Subcutaneous abdominal adipose tissue (tissue), 5 donors: Measurements from ENCODE around the gene IFI16.
A peak's percentile ranks its signal among the peaks of the same experiment; 100 is the strongest.

ENCODE experiments used
- H3K27ac ChIP-seq: one replicate; pipeline ENCODE4 v1.7.0; 2013; ENCODE audit warnings: low read depth, mild to moderate bottlenecking, inconsistent platforms, low read length, moderate library complexity
- H3K27me3 ChIP-seq, 5 donors: one replicate each; pipeline ENCODE4 v1.7.0; 2013; ENCODE audit warnings: low read length in 5 of 5, inconsistent platforms in 1 of 5; ENCODE audit not compliant: control insufficient read depth in 5 of 5, insufficient read depth in 4 of 5
- H3K36me3 ChIP-seq, 5 donors: one replicate each; pipeline ENCODE4 v1.7.0; 2013; ENCODE audit warnings: low read length in 5 of 5; ENCODE audit not compliant: control insufficient read depth in 5 of 5, insufficient read depth in 5 of 5
- H3K4me1 ChIP-seq, 5 donors: one replicate each; pipeline ENCODE4 v1.7.0; 2013; ENCODE audit warnings: low read length in 5 of 5, mild to moderate bottlenecking in 3 of 5, moderate library complexity in 1 of 5; ENCODE audit not compliant: control insufficient read depth in 5 of 5, insufficient read depth in 5 of 5
- H3K4me3 ChIP-seq, 5 donors: one replicate each; pipeline ENCODE4 v1.7.0; 2013; ENCODE audit warnings: low read length in 5 of 5, low read depth in 1 of 5
- H3K9ac ChIP-seq, 5 donors: one replicate each; pipeline ENCODE4 v1.7.0; 2013; ENCODE audit warnings: low read length in 5 of 5, mild to moderate bottlenecking in 4 of 5, moderate library complexity in 3 of 5
- H3K9me3 ChIP-seq, 5 donors: one replicate each; pipeline ENCODE4 v1.7.0; 2013; ENCODE audit warnings: low read length in 5 of 5; ENCODE audit not compliant: control insufficient read depth in 5 of 5
- donor health status: healthy.
- donor health status: healthy.
- donor health status: healthy.
- donor health status: healthy.
- donor health status: healthy.

IFI16 gene

DNA sequence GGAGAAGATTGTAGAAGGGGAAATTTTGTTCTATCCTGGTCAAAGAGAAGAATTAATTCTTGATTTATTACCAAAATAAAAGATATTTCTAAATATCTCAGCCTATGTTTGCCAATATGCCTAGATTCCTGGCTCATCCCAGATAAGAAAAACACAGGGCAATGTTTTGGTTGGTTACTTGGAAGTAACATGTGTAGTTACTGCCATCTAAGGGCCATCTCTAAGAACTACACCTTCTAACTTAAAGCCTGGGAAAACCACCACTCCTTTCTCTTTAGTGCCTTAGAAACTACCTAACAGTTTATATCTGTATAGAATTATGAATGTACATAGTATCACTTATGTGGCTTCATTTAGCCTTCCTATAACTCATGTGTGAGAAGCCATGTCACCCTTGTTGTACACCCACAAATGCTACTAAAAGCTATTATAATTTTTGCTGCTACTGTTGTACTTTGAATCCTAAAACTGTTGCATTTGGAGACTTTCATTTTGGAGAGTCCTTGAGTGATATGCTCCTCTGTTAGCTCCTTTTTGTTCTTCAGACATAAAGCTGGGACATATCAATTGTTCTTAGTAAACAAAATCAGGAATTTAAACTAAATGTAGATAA is 62.4 kb downstream of the IFI16 start:
- no peak overlapping the region for H3K4me3 ChIP-seq
- no peaks in the 10 kb centered on the region for H3K27me3 ChIP-seq
- H3K27ac ChIP-seq, result no peak overlapping the region
- peaks cover 0 to 14% (median 4%) of the 10 kb centered on the region in 5 donors for H3K4me1 ChIP-seq
- H3K9me3 ChIP-seq, result no peaks in the 10 kb centered on the region
- no peaks in the 10 kb centered on the region for H3K36me3 ChIP-seq
- H3K9ac ChIP-seq, result no peak overlapping the region

GRCh38 chr1:159076438-159077119 is 66.9 kb downstream of the IFI16 start, which contains the start of gene AIM2:
Gene AIM2, minus strand, starts transcription at chr1:159076766. Its CDS starts 3,267 bp downstream, at chr1:159073499.
- Histone ChIP-seq H3K27ac (no peak within 1 kb of the TSS), H3K9me3 (no peaks in the 10 kb centered on the region), H3K36me3 (no peaks in the 10 kb centered on the region), H3K27me3 (no peaks in the 10 kb centered on the region), H3K9ac (peak within 1 kb of the TSS in 1 of 5 donors; percentile 24), H3K4me1 (no peaks in the 10 kb centered on the region), H3K4me3 (no peak within 1 kb of the TSS)

- H3K4me3 ChIP-seq, result no peak overlapping the region
These were observed 67.6 kb downstream of the IFI16 start for GRCh38 chr1:159077120-159077961.

GRCh38 chr1:159079525-159079924 is 69.8 kb downstream of the IFI16 start:
- Histone ChIP-seq H3K9ac (no peak overlapping the region), H3K4me3 (no peak overlapping the region)

More at GRCh38 chr1:159077120-159077961, 67.6 kb downstream of the IFI16 start:
- no peaks in the 10 kb centered on the region for H3K4me1 ChIP-seq
- no peak overlapping the region for H3K27ac ChIP-seq
- no peaks in the 10 kb centered on the region for H3K27me3 ChIP-seq
- H3K9ac ChIP-seq, result peak overlapping the region in 1 of 5 donors; percentile 24
- H3K9me3 ChIP-seq, result no peaks in the 10 kb centered on the region
- no peaks in the 10 kb centered on the region for H3K36me3 ChIP-seq

GRCh38 chr1:159081626-159082025 is 71.9 kb downstream of the IFI16 start:
- no peaks in the 10 kb centered on the region for H3K9me3 ChIP-seq
- H3K27me3 ChIP-seq, result no peaks in the 10 kb centered on the region
- H3K27ac ChIP-seq, result no peak overlapping the region
- H3K4me3 ChIP-seq, result no peak overlapping the region
- no peaks in the 10 kb centered on the region for H3K4me1 ChIP-seq
- H3K9ac ChIP-seq, result no peak overlapping the region
- H3K36me3 ChIP-seq, result no peaks in the 10 kb centered on the region

More at GRCh38 chr1:159079525-159079924, 69.8 kb downstream of the IFI16 start:
- Histone ChIP-seq H3K27me3 (no peaks in the 10 kb centered on the region), H3K27ac (no peak overlapping the region), H3K36me3 (no peaks in the 10 kb centered on the region), H3K9me3 (no peaks in the 10 kb centered on the region), H3K4me1 (no peaks in the 10 kb centered on the region)

DNA sequence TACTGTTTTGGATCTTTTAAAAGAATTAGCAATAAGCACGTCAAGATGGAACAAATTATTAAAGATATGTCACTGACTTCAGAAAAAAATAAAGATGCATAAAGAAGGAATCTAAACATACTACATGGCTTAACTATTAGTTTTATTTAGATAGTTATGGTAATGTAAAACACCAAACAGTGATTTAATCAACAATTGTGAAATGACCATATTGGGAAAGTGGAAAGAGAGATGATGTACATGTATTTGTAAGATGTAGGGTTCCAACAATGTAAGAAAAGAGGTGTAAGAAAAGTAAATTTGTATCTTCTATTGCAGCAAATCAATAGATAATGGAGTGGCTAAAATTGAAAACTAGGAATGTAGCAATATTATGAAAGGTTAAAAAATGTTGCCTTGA is 73.3 kb downstream of the IFI16 start:
- Histone ChIP-seq H3K36me3 (no peaks in the 10 kb centered on the region), H3K27ac (no peak overlapping the region), H3K4me1 (no peaks in the 10 kb centered on the region), H3K9me3 (no peaks in the 10 kb centered on the region), H3K4me3 (no peak overlapping the region), H3K27me3 (no peaks in the 10 kb centered on the region), H3K9ac (no peak overlapping the region)

- Histone ChIP-seq H3K9ac (no peak overlapping the region), H3K27me3 (no peaks in the 10 kb centered on the region), H3K27ac (no peak overlapping the region)
These were observed 74.4 kb downstream of the IFI16 start for GRCh38 chr1:159084152-159084551.

DNA sequence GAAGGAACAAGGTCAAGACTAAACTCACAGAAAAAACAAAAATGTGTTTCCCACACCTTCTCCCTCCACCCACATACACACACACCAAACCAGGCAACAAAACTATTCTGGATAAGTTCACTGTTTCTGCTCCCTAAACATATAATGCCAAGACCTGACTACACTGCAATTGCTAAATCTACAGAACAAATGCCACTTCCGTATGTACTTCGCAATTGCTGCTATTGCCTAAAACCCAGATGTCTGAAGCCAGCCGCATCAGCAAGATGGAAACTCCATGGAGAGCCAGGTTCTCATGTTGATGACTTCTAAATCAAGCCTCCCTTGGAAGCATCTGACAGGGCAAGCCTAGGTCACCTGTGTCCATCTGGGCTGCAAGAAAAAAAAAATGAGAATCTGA is 75.2 kb downstream of the IFI16 start:
- Histone ChIP-seq H3K27ac (no peak overlapping the region), H3K27me3 (no peaks in the 10 kb centered on the region), H3K9ac (no peak overlapping the region), H3K36me3 (no peaks in the 10 kb centered on the region), H3K4me1 (no peaks in the 10 kb centered on the region), H3K4me3 (no peak overlapping the region), H3K9me3 (no peaks in the 10 kb centered on the region)

More at GRCh38 chr1:159084152-159084551, 74.4 kb downstream of the IFI16 start:
- Histone ChIP-seq H3K4me3 (no peak overlapping the region), H3K36me3 (no peaks in the 10 kb centered on the region), H3K4me1 (no peaks in the 10 kb centered on the region), H3K9me3 (no peaks in the 10 kb centered on the region)

DNA sequence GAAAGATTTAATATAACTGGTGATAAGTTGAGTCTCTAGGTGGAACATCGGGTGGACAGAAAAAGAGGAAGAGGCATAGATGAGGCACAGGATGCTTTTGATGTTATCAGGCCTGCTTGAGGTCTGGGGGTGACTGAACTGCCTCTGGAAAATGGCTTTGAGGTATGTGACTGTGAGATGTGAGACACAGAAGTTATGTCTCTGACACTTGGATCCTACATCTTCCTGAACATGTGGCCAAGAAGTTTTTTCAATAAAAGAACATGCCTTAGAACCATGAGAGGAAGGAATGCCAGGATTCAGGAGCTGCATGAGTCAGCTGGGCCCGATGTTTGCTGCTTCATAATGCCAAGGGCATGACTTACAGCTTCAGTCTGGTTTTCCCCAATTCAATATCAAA is 78.3 kb downstream of the IFI16 start:
- Histone ChIP-seq H3K9me3 (no peaks in the 10 kb centered on the region), H3K9ac (no peak overlapping the region), H3K27me3 (no peaks in the 10 kb centered on the region), H3K27ac (no peak overlapping the region), H3K4me3 (no peak overlapping the region), H3K36me3 (no peaks in the 10 kb centered on the region), H3K4me1 (no peaks in the 10 kb centered on the region)
